Coronary artery (tissue), 2 donors: ENCODE data around the gene ETS2.

Experiments used
- DNase-seq: peaks from one replicate; pipeline ENCODE4 v3.0.0-alpha.2; 2017; ENCODE audit warnings: low spot score
- H3K27ac ChIP-seq, 2 donors: fragments of 200-600 bp; sonication (generic); one replicate each; pipeline ENCODE4 v1.5.1; 2016 to 2019
- H3K4me3 ChIP-seq: fragments of 200-600 bp; sonication (generic); 2 replicates; pipeline ENCODE4 v1.5.1; 2016; ENCODE audit warnings: mild to moderate bottlenecking, moderate library complexity
- CTCF ChIP-seq: fragments of 200-600 bp; sonication (generic); IDR thresholded peaks from one replicate; pipeline ENCODE4 v1.5.1; 2019; ENCODE audit warnings: antibody characterized with exemption

ETS2 gene

GRCh38 chr21:38830671-38831525 lies 25.2 kb downstream of the ETS2 start:
- peak overlapping the region in 1 of 2 donors; percentile 9 for H3K27ac ChIP-seq
- DNase-seq: no peak
- no peak for TF ChIP-seq CTCF
- no peak overlapping the region for H3K4me3 ChIP-seq

GRCh38 chr21:38831526-38832467 lies 26.1 kb downstream of the ETS2 start:
- no peak overlapping the region for H3K27ac ChIP-seq
- no peak for TF ChIP-seq CTCF
- H3K4me3 ChIP-seq: no peak overlapping the region
- DNase-seq: peak; percentile 86

GRCh38 chr21:38832664-38833063 lies 26.9 kb downstream of the ETS2 start:
- H3K4me3 ChIP-seq: no peak overlapping the region
- no peak for TF ChIP-seq CTCF
- no peak overlapping the region for H3K27ac ChIP-seq
- DNase-seq: no peak

DNA sequence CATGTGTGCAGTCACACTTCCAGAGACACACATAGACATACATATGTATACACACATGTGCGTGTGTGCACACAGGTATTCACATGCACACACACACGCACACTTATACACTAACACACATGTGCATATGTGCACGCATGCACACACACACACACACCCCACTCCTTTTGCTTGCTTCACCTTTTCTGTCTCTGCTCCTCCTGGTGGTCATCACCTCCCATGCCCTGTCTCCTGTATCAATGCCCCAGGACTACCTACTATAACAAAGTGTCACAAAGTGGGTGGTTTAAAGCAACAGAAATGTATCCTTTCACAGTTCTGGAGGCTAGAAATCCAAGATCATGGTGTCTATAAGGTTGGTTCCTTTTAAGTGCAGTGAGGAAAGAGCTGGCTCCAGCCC lies 27.4 kb downstream of the ETS2 start:
- no peak overlapping the region for H3K4me3 ChIP-seq
- DNase-seq: no peak
- H3K27ac ChIP-seq: no peak overlapping the region
- TF ChIP-seq CTCF: no peak

GRCh38 chr21:38834725-38835124 lies 29.0 kb downstream of the ETS2 start:
- peak; percentile 28 for DNase-seq
- no peak for TF ChIP-seq CTCF
- Histone ChIP-seq H3K4me3 (no peak overlapping the region), H3K27ac (no peak overlapping the region)

DNA sequence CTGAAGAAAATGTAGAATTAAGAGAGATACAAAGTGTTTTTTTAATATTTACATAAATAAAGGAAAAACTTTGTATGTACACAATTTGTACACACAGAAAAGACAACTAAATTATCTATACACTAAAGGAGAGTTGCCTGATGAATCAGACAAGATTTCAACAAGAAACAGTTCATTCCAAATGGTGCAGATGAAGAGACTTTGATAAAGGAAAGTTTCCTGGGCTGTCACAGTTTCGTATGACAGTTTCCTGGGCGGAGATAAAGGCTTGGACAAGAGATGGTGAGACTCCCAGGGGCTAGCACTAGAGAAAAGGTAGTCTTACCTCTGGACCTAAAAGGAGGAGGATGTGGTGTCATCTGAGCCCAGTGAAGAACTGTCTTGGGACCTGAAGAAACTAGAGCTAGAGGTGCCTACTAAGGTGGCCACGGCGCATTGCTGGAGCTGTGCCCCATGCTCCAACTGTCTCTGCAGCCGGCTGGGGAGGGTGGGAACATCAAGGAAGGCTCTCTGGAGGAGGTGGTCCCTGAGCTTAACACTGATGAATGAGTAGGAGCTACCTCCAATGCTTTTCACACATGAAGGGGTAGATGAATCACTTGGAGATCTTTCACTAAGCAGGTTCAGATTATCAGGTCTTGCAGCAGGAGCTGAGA lies 32.2 kb downstream of the ETS2 start:
- Histone ChIP-seq H3K4me3 (no peak overlapping the region), H3K27ac (no peak overlapping the region)
- TF ChIP-seq CTCF: no peak
- DNase-seq: no peak
